Muscle of leg (tissue), 9 donors: Measurements from ENCODE around the gene DOCK3. TPM values are rescaled to one million over a fixed set of nuclear protein-coding genes. Genes with fewer than 3 reads are reported as not detected.

Experiments used
- polyA plus RNA-seq, 8 donors: library from polyadenylated mRNA; unstranded; fragments of 120-200 nt; gene quantifications; one replicate each; pipeline versions ENCODE4 v1.2.1 to v1.2.3, GENCODE V29; 2013; ENCODE audit warnings: inconsistent platforms in 1 of 8, low replicate concordance in 1 of 8; ENCODE audit not compliant: insufficient read length in 8 of 8, insufficient read depth in 1 of 8
- total RNA-seq: library from RNA; stranded (reverse); fragments of 120-200 nt; gene quantifications from one replicate; pipeline ENCODE4 v1.2.4, GENCODE V29; 2013

The DOCK3 gene
- total and polyA plus RNA-seq, 9 donors = 0.08 to 0.48 (median 0.17) TPM

Other genes with a start within 250 kb of the DOCK3 start
- gene CACNA2D2, start 171.3 kb upstream of the DOCK3 start, total RNA-seq = 3.0 TPM
- 10 to 100 TPM in 3 of 8 donors, 1 to 10 TPM in 5; 6.1 to 12.6 (median 9.4) TPM for gene CACNA2D2, start 171.3 kb upstream of the DOCK3 start, polyA plus RNA-seq
- gene C3orf18, start 107.2 kb upstream of the DOCK3 start, total RNA-seq = 23.1 TPM
- 10 to 100 TPM; 15.7 to 23.4 (median 19.1) TPM for gene C3orf18, start 107.2 kb upstream of the DOCK3 start, polyA plus RNA-seq
- 16.6 TPM for gene HEMK1, start 105.4 kb upstream of the DOCK3 start, total RNA-seq
- 10 to 100 TPM; 12.9 to 21.5 (median 16.9) TPM for gene HEMK1, start 105.4 kb upstream of the DOCK3 start, polyA plus RNA-seq
- 3.9 TPM for gene CISH, start 63.2 kb upstream of the DOCK3 start, total RNA-seq
- 10 to 100 TPM; 10.5 to 15.5 (median 13.0) TPM for gene CISH, start 63.2 kb upstream of the DOCK3 start, polyA plus RNA-seq
- 27.7 TPM for gene MAPKAPK3, start 57.8 kb upstream of the DOCK3 start, total RNA-seq
- gene MAPKAPK3, start 57.8 kb upstream of the DOCK3 start, polyA plus RNA-seq = 10 to 100 TPM; 14.2 to 32.6 (median 28.3) TPM